Measurements from ENCODE around the gene HCFC1. TPM values are rescaled to one million over a fixed set of nuclear protein-coding genes. Genes with fewer than 3 reads are reported as not detected.
A peak's percentile ranks its signal among the peaks of the same experiment; 100 is the strongest.

Gene HCFC1
- total RNA-seq, 2 experiments from 2014 or later, result 45.9 to 50.2 TPM

- no peaks in the 10 kb centered on the region for H3K27me3 ChIP-seq (ENCODE audit: control insufficient read depth in 1 of 2, insufficient read depth in 2 of 2, low read length in 2 of 2)
- H3K27ac ChIP-seq (ENCODE audit: low read depth in 1 of 2, low read length in 2 of 2), result no peak overlapping the region
- H3K4me3 Mint-ChIP-seq, result no peak overlapping the region
- no peak for TF ChIP-seq CTCF (IDR thresholded peaks at IDR 0.05)
- no peaks in the 10 kb centered on the region for H3K9me3 Mint-ChIP-seq
- peaks cover 5% of the 10 kb centered on the region for H3K4me1 Mint-ChIP-seq (ENCODE audit: low read depth)
- intact Hi-C loops (cut with DNase I, micrococcal nuclease), result loop anchor here (5.0 to 10.0 kb wide), 4 partner anchors 37 to 360 kb away; partner anchors contain the start of genes EMD (in 1 of the 2), FLNA (in 1 of the 2) and MECP2 (in 1 of the 2)
- peaks cover 47% of the 10 kb centered on the region for H3K36me3 ChIP-seq (ENCODE audit: insufficient read depth, low read length)
- peaks cover 35% of the 10 kb centered on the region for H3K36me3 Mint-ChIP-seq (ENCODE audit: low read depth)
- no peaks in the 10 kb centered on the region for H3K27me3 Mint-ChIP-seq
- ChIA-PET POLR2A (interaction anchor here (0.5 to 2.5 kb wide), 4 partner anchors 25 to 72 kb away, joined by 3 to 7 read pairs (median 4); no protein-coding TSS in a partner anchor), CTCF (interaction anchor here (0.8 to 3.1 kb wide), 5 partner anchors 12 to 292 kb away, joined by 3 to 12 read pairs (median 4); no protein-coding TSS in a partner anchor)
- ATAC-seq (ENCODE audit: poor library complexity) (no peak), DNase-seq (no peak)
- no peak overlapping the region for H3K4me3 ChIP-seq (ENCODE audit: low read length)
- H3K4me1 ChIP-seq (ENCODE audit: insufficient read depth, low read length), result peaks cover 37% of the 10 kb centered on the region
- H3K27ac Mint-ChIP-seq, result no peak overlapping the region
- H3K9me3 ChIP-seq (ENCODE audit: control insufficient read depth in 1 of 2, insufficient read depth in 1 of 2, low read length in 2 of 2), result no peaks in the 10 kb centered on the region
Observed at GRCh38 chrX:154014429-154015380, 43.1 kb upstream of the HCFC1 start.

DNA sequence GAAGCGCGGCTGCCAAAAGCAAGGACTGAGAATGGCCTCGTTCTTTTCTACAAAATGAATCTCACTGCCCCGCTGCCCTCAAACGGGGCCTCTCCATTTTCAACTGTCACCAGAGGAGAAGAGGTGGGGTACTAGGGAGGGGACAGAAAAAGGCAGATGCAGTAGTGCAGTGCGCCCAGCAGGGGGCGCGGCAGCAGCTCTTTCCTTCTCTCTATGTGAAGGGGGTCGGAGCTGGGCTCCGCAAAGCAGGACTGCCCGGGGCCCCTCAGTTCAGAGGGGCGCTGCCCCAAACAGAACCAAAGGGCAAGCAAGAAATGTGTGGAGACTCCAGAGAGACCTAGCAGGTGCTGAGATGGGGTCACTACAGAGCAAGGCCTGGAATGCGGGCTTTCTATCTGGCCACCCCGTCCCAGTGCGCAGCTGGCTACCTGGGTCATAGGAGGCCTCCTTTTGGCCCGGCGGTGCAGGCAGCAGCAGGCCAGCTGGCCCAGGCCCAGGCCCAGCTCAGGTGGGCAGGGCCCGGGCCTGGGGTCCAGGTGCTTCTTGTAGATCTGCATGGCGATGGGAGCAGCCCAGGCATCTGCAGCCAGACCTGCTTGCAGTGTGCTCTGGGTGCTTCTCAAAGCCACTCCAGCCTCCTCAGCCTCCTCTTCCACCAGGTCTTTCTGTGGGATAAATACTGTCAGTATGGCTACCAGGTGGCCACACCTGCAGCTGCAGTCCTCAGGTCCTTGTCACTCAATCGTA, 42.2 kb upstream of the HCFC1 start:
- peaks cover 35% of the 10 kb centered on the region for H3K4me1 ChIP-seq (ENCODE audit: insufficient read depth, low read length)
- Mint-ChIP-seq H3K36me3 (ENCODE audit: low read depth) (peaks cover 32% of the 10 kb centered on the region), H3K4me3 (peak overlapping the region; percentile 54), H3K27me3 (no peaks in the 10 kb centered on the region), H3K9me3 (no peaks in the 10 kb centered on the region), H3K4me1 (ENCODE audit: low read depth) (peaks cover 5% of the 10 kb centered on the region), H3K27ac (peak overlapping the region; percentile 61)
- H3K27me3 ChIP-seq (ENCODE audit: control insufficient read depth in 1 of 2, insufficient read depth in 2 of 2, low read length in 2 of 2), result no peaks in the 10 kb centered on the region
- intact Hi-C loops (cut with DNase I, micrococcal nuclease), result loop anchor here (1.0 to 10.0 kb wide), 3 partner anchors 51 to 521 kb away; partner anchors contain the start of genes EMD (in 1 of the 2) and FLNA (in 1 of the 2)
- H3K4me3 ChIP-seq (ENCODE audit: low read length), result no peak overlapping the region
- peaks cover 47% of the 10 kb centered on the region for H3K36me3 ChIP-seq (ENCODE audit: insufficient read depth, low read length)
- no peaks in the 10 kb centered on the region for H3K9me3 ChIP-seq (ENCODE audit: control insufficient read depth in 1 of 2, insufficient read depth in 1 of 2, low read length in 2 of 2)
- TF ChIP-seq CTCF (IDR thresholded peaks at IDR 0.05), result peak; percentile 69
- no peak overlapping the region for H3K27ac ChIP-seq (ENCODE audit: low read depth in 1 of 2, low read length in 2 of 2)
- ATAC-seq (ENCODE audit: poor library complexity) (peak; percentile 87), DNase-seq (peak; percentile 23 to 77 (median 42))
- ChIA-PET CTCF (interaction anchor here (0.6 to 3.1 kb wide), 14 partner anchors 8 to 293 kb away, joined by 3 to 12 read pairs (median 3); no protein-coding TSS in a partner anchor), POLR2A (interaction anchor here (0.5 to 2.5 kb wide), 5 partner anchors 10 to 73 kb away, joined by 3 to 7 read pairs (median 4); no protein-coding TSS in a partner anchor)

DNA sequence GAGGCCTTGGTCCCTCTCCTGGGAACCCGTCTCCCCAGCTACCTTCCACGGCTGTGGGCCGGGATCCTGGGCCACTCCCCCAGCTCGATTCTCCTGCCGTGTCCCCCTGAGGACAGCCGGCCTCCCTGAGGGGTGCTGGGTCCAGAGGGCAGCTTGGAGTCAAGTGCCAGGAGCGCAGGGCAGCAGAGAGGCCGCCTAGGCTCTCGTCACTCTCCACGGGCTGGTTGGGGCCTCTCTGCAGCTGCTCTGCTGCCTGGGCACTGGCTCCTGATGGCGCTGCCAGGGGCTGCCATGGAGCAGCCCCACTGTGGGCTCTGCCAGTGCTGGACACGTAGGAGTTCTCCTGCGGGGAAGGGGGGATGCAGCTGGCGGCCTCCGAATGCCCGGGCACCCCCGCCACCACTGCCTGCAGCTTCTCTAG, 41.4 kb upstream of the HCFC1 start:
- no peaks in the 10 kb centered on the region for H3K27me3 Mint-ChIP-seq
- peaks cover 5% of the 10 kb centered on the region for H3K4me1 Mint-ChIP-seq (ENCODE audit: low read depth)
- H3K36me3 ChIP-seq (ENCODE audit: insufficient read depth, low read length), result peaks cover 45% of the 10 kb centered on the region
- no peak overlapping the region for H3K27ac ChIP-seq (ENCODE audit: low read depth in 1 of 2, low read length in 2 of 2)
- H3K27me3 ChIP-seq (ENCODE audit: control insufficient read depth in 1 of 2, insufficient read depth in 2 of 2, low read length in 2 of 2), result no peaks in the 10 kb centered on the region
- H3K27ac Mint-ChIP-seq, result no peak overlapping the region
- ChIA-PET CTCF (interaction anchor here (0.7 to 3.1 kb wide), 9 partner anchors 9 to 293 kb away, joined by 3 to 12 read pairs (median 4); no protein-coding TSS in a partner anchor), POLR2A (interaction anchor here (1.6 to 2.5 kb wide), 3 partner anchors 9 to 45 kb away, joined by 3 to 7 read pairs (median 5); no protein-coding TSS in a partner anchor)
- intact Hi-C loops (cut with DNase I, micrococcal nuclease), result loop anchor here (1.0 to 10.0 kb wide), 3 partner anchors 52 to 521 kb away; partner anchors contain the start of genes EMD (in 1 of the 2) and FLNA (in 1 of the 2)
- no peak for TF ChIP-seq CTCF (IDR thresholded peaks at IDR 0.05)
- no peak overlapping the region for H3K4me3 ChIP-seq (ENCODE audit: low read length)
- no peaks in the 10 kb centered on the region for H3K9me3 ChIP-seq (ENCODE audit: control insufficient read depth in 1 of 2, insufficient read depth in 1 of 2, low read length in 2 of 2)
- H3K36me3 Mint-ChIP-seq (ENCODE audit: low read depth), result peaks cover 30% of the 10 kb centered on the region
- DNase-seq (no peak), ATAC-seq (ENCODE audit: poor library complexity) (no peak)
- H3K9me3 Mint-ChIP-seq, result no peaks in the 10 kb centered on the region
- peaks cover 28% of the 10 kb centered on the region for H3K4me1 ChIP-seq (ENCODE audit: insufficient read depth, low read length)
- no peak overlapping the region for H3K4me3 Mint-ChIP-seq
